Measurements from ENCODE around the gene OR6P1.

DNA sequence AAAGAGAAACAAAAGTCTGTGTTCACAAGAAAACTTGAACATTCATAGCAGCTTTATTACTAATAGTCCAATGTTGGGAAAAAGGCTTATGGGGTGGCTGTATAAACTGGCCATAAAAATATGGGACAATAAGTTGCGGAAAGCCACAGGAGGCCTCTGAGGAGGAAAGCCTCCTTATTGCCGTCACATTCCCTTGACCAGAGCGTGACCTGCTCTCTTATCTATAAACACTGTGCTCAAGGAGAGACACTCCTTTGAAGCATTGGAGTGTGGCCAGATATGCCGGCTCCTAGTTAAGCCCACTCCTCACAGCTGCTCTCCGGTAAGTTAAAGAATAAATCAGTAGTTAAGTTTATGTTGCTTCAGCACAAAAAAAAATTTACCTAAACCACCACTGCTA, 35.9 kb downstream of the OR6P1 start:
- TF ChIP-seq POLR2A (IDR thresholded peaks at IDR 0.05) (no peak), POLR2AphosphoS5 (IDR thresholded peaks at IDR 0.05) (no peak)
- TF ChIP-seq, protein P1, sequence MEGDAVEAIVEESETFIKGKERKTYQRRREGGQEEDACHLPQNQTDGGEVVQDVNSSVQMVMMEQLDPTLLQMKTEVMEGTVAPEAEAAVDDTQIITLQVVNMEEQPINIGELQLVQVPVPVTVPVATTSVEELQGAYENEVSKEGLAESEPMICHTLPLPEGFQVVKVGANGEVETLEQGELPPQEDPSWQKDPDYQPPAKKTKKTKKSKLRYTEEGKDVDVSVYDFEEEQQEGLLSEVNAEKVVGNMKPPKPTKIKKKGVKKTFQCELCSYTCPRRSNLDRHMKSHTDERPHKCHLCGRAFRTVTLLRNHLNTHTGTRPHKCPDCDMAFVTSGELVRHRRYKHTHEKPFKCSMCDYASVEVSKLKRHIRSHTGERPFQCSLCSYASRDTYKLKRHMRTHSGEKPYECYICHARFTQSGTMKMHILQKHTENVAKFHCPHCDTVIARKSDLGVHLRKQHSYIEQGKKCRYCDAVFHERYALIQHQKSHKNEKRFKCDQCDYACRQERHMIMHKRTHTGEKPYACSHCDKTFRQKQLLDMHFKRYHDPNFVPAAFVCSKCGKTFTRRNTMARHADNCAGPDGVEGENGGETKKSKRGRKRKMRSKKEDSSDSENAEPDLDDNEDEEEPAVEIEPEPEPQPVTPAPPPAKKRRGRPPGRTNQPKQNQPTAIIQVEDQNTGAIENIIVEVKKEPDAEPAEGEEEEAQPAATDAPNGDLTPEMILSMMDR (IDR thresholded peaks at IDR 0.05) = no peak
